B cell (primary cell): Measurements from ENCODE around the gene MARS1.

ENCODE experiments used
- CTCF ChIP-seq: fragments of 200-600 bp; IDR thresholded peaks from one replicate; pipeline ENCODE4 v1.8.0; 2022; ENCODE audit warnings: antibody characterized with exemption, mild to moderate bottlenecking
- EZH2 ChIP-seq: IDR thresholded peaks from 2 replicates; pipeline ENCODE4 v1.6.1; 2012; ENCODE audit warnings: borderline replicate concordance, low read depth, mild to moderate bottlenecking, moderate library complexity, low read length; ENCODE audit not compliant: insufficient read depth, poor library complexity, severe bottlenecking

DNA sequence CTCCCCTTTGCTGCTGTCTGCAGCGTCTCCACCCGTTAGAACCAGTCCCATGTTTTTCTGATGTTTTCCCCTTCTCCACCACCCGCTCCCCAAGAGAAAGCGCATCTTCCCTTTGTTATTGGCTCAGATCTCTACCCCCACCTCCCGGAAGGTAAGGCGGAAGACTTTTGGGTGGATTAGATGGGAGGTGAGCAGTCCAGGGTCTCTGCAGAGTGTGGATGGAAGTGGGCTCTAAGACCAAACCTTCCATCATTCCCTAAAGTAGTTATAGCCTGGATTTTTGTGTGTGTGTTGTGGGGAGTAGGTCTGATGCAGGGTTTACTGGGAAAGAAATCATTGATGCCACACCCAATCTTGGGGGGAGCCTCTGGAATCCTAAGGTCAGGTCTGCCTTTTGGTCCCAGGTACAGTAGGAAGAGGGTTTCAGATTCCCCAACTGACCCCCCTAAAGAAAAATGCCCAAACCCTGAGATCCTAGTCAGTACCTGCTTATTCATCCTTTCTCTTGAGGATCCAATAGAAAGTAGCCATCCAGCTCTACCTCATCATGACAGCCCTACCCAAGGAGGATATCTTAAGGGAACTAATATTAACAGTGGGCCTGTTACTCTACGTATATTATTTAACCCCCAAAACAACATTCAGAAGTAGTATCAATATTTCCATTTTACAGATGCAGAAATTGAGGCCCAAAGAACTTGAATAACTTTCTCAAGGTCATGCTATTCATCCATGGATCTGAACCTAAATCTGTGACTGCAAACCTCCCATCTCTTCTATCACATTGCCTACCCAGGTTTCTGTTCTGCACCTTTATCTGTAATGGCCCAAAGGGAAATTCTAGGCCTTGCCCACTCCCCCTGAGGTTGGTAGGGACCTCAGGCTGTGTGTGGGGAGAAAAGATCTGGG is 63.0 kb downstream of the MARS1 start:
- TF ChIP-seq EZH2 (no peak), CTCF (no peak)
